NCI-H1092 treated with DMSO at 0.1 percent for 48 hours (cell line): ENCODE data around the gene TBC1D21.

Experiments
- DNase-seq: peaks from one replicate; lab custom pipeline; 2025; lab: John Stamatoyannopoulos, UW

The TBC1D21 gene

GRCh38 chr15:73908822-73909122 is 35.4 kb downstream of the TBC1D21 start:
- DNase-seq = no peak

GRCh38 chr15:73909651-73910050 is 36.3 kb downstream of the TBC1D21 start:
- no peak for DNase-seq

- no peak for DNase-seq
These were observed 37.3 kb downstream of the TBC1D21 start for GRCh38 chr15:73910522-73911303.

- no peak for DNase-seq
These were observed 38.7 kb downstream of the TBC1D21 start for GRCh38 chr15:73912030-73912596.

GRCh38 chr15:73914145-73914544 is 40.8 kb downstream of the TBC1D21 start:
- no peak for DNase-seq

GRCh38 chr15:73915082-73915481 is 41.7 kb downstream of the TBC1D21 start:
- no peak for DNase-seq

GRCh38 chr15:73918784-73919183 is 45.4 kb downstream of the TBC1D21 start:
- no peak for DNase-seq

- DNase-seq = no peak
These were observed 46.3 kb downstream of the TBC1D21 start for GRCh38 chr15:73919706-73920105.

GRCh38 chr15:73921254-73921925 is 48.0 kb downstream of the TBC1D21 start:
- no peak for DNase-seq

- peak; percentile 58 for DNase-seq
These were observed 49.1 kb downstream of the TBC1D21 start for GRCh38 chr15:73922186-73923151.

- DNase-seq = no peak
These were observed 49.8 kb downstream of the TBC1D21 start for GRCh38 chr15:73923156-73923487.

- no peak for DNase-seq
These were observed 50.3 kb downstream of the TBC1D21 start for GRCh38 chr15:73923488-73924164.

GRCh38 chr15:73924171-73924921 is 51.0 kb downstream of the TBC1D21 start:
- peak; percentile 69 for DNase-seq

GRCh38 chr15:73925848-73926218 is 52.5 kb downstream of the TBC1D21 start:
- no peak for DNase-seq

- DNase-seq = no peak
These were observed 53.0 kb downstream of the TBC1D21 start, which contains the start of gene LOXL1 for GRCh38 chr15:73926219-73927002. LOXL1 (plus strand) TSS chr15:73926462; CDS start chr15:73926784, 322 bp downstream.

- peak; percentile 26 for DNase-seq
These were observed 53.7 kb downstream of the TBC1D21 start for GRCh38 chr15:73927003-73927475.

- peak; percentile 24 for DNase-seq
These were observed 54.3 kb downstream of the TBC1D21 start for GRCh38 chr15:73927476-73928240.

GRCh38 chr15:73928241-73928579 is 54.8 kb downstream of the TBC1D21 start:
- no peak for DNase-seq

- no peak for DNase-seq
These were observed 55.7 kb downstream of the TBC1D21 start for GRCh38 chr15:73928971-73929627.
